H1 (cell line): ENCODE data around the gene MYH7. TPM values are rescaled to one million over a fixed set of nuclear protein-coding genes. Genes with fewer than 3 reads are reported as not detected.

Source experiments
- ATF2 ChIP-seq: IDR thresholded peaks from 2 replicates; pipeline ENCODE4 v1.6.1; 2012; ENCODE audit warnings: low read length, inconsistent platforms
- CEBPB ChIP-seq: IDR thresholded peaks from 2 replicates; pipeline ENCODE4 v1.6.1; 2012; ENCODE audit warnings: low read depth, low read length
- KDM5A ChIP-seq: fragments of 200-600 bp; IDR thresholded peaks from 2 replicates; pipeline ENCODE4 v1.7.1; 2012; ENCODE audit warnings: mild to moderate bottlenecking, low read length, inconsistent platforms, mixed read lengths
- SP2 ChIP-seq: IDR thresholded peaks from 2 replicates; pipeline ENCODE4 v1.6.1; 2012; ENCODE audit warnings: mild to moderate bottlenecking, low read length, inconsistent platforms
- SUZ12 ChIP-seq: fragments of 200-600 bp; sonication (generic); IDR thresholded peaks from 2 replicates; pipeline ENCODE4 v1.6.1; 2012; ENCODE audit warnings: mild to moderate bottlenecking, inconsistent platforms, low read length, moderate library complexity, mixed read lengths
- polyA plus RNA-seq, 7 experiments: library from polyadenylated mRNA; depleted of rRNA in 3 of 7; stranded (reverse) in 5 of 7; unstranded in 2 of 7; fragments of >200 nt in 5 of 7; fragments of 200-250 nt in 2 of 7; gene quantifications; 1 replicate in 5 of 7; 2 replicates in 1 of 7; 4 replicates in 1 of 7; pipeline versions ENCODE4 v1.2.1 to v1.2.3, GENCODE V29; 2011 to 2013; ENCODE audit warnings: missing spikeins in 2 of 7, mixed read lengths in 2 of 7
- total RNA-seq: library from RNA; stranded (reverse); fragmentation: NEBNext Ultra II Directional; extraction: Animal tissue kit (Norgen Biotek cat#: 25700); gene quantifications from 2 replicates; pipeline ENCODE4 v1.2.1, GENCODE V29; 2021

MYH7 gene
- total and polyA plus RNA-seq, 2 of the 8 experiments (the other 6 are each of a cell fraction or from before 2014, with no cell fraction given), result not detected

GRCh38 chr14:23430016-23430722 lies 5.3 kb downstream of the MYH7 start (continued):
- TF ChIP-seq SUZ12, result no peak
- TF ChIP-seq CEBPB, result no peak
- TF ChIP-seq SP2, result no peak
- no peak for TF ChIP-seq ATF2
- TF ChIP-seq KDM5A, result no peak
